ENCODE data around the gene ENTREP1.

The ENTREP1 gene

GRCh38 chr9:69322256-69322655 lies 2.8 kb upstream of the ENTREP1 start:
- DNase-seq (ENCODE audit: low spot score): no peak

GRCh38 chr9:69323861-69324260 lies 1.2 kb upstream of the ENTREP1 start:
- DNase-seq (ENCODE audit: low spot score): no peak

DNA sequence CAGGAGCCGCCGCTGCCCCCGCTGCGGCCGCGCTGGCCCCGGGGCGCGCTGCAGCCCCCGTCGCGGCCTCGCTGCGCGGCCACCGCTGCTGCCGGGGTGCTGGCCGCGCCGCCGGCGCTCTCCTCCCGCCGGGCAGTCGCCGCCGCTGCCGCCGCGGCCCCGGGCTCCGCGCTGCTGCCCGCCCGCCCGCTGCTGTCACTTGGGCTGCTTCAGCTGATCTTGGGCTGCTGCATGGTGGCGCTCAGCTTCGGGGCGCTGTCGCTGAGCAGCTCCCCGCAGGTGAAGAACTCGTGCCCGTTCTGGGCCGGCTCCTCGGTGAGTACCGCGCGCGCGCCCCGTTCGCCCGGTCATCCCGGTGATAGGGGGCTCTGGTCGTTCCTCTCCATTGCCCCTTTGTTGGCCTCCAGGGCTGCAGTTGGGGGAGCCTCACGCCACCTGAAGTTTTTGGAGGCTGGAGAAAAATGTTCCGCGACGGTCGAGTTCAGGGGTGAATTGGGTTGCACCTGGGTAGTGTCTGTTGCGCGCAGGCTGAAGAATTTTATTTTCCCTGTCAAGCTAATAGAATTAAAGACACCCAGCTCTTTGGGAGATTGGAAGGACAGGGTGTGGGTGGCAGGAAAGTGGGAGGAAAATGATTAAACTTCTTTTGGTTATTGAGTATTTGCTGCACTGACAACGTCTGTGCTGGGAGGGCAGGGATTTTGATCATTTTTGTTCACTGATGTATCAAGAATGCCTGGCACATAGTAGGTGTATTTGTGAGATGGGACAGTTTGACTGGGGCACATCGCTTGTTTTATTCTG lies 596 bp downstream of the ENTREP1 start:
- DNase-seq (ENCODE audit: low spot score): no peak

GRCh38 chr9:69326261-69326660 lies 1.2 kb downstream of the ENTREP1 start:
- DNase-seq (ENCODE audit: low spot score): no peak

DNA sequence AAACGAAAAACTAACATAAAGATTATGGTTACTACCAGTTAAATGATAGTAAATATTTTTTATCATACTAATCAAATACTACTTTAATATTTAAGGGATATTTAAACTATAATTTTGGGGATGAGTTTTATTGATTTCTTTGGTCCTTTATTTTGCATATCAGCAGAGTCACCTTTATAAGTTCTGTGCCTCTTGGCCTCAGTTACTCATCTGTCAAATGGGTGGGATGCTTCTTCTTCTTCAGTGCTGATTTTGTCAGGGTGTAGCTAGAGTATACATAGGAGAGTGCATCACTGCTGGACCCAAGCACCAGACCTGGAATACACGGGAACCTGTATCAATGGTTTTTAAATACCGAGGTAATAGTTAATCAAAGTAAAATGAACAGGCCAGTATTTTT lies 5.6 kb downstream of the ENTREP1 start:
- no peak for DNase-seq (ENCODE audit: low spot score)

DNA sequence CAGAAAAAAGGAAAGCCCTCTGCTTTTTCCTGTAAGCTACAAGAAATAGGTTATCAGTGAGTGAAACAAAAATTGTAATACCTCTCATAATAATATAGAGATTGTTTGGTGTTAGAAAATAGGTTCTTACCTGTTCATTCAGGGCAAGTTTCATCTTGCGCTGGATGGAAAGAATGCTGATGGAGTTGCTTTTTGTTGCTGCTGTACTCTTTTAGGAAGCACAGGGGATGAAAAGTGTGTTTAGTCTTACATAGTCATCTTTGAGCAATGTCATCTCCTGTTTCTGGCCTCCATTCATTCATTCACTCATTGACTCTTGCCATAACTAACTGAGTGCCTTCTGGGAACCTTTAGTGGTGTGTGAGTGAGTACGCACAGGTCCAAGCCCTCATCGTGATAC lies 6.4 kb downstream of the ENTREP1 start:
- DNase-seq (ENCODE audit: low spot score): no peak

DNA sequence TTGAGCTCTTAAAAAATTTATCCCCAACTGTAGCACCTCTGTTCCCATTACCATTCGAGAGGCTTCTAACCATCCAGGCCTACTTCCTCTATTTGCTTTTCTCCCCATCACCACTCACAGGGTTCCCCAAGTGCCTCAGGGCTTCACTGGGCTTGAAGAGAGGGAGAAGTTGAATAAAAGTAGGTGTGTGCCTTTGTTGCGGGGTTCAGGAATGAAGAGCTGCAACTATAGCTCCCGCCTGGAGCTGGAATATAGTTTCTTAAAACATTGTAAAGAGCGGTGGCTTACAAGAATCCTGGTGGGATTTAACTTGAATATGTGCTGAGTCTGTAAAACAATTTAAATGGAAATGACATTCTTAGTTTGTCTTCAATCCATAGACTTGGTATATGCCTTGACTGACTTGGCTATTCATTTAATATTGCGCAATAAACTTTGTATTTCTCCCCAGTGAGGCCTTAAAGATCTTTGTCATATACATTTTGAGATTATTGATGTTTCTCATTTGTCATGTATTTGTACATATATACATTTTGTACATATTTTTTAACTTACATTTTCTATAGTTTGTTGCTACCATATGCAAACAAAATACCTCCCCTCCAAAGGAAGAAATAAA lies 7.2 kb downstream of the ENTREP1 start:
- no peak for DNase-seq (ENCODE audit: low spot score)

- no peak for DNase-seq (ENCODE audit: low spot score)
Observed at GRCh38 chr9:69333716-69334115, 8.7 kb downstream of the ENTREP1 start.

GRCh38 chr9:69334317-69334716 lies 9.3 kb downstream of the ENTREP1 start:
- DNase-seq (ENCODE audit: low spot score): no peak

- no peak for DNase-seq (ENCODE audit: low spot score)
Observed at GRCh38 chr9:69339620-69340019, 14.6 kb downstream of the ENTREP1 start.

DNA sequence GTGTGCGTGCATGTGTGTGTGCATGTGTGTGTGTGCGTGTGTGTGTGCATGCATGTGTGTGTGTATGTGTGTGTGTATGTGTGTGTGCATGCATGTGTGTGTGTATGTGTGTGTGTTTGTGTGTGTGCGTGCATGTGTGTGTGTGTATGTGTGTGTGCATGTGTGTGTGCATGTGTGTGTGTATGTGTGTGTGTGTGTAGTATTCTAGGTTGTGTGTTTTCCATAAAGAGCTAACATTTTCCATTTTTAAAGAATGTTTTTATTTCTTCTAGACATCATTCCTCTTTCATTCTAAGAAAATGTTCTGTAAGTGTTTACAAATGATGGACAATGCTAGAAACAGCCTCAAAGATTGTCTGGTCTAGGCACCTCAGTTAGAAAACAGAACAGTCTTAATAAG lies 15.6 kb downstream of the ENTREP1 start:
- DNase-seq (ENCODE audit: low spot score): no peak

- no peak for DNase-seq (ENCODE audit: low spot score)
Observed at GRCh38 chr9:69342769-69343168, 17.8 kb downstream of the ENTREP1 start.

DNA sequence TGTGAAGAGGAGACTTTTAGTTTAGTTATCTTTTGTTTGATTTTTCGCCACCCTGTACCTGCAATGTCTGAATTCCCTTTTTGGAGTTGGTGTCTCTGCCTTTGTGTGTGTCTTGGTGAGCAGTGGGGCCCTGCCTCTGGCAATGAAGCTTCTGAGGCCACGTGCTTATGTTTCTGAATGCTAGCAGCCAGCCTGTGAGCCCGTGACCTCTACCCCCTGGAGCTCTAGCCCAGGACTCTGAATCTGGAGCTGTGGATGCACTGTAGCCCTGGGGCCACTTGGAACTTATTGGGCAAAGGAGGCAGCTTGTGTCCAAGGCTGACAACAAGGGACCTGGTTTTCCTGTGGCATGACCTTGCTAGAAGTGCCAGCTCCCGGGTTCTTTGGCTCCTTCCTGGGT lies 19.4 kb downstream of the ENTREP1 start:
- DNase-seq (ENCODE audit: low spot score): no peak

DNA sequence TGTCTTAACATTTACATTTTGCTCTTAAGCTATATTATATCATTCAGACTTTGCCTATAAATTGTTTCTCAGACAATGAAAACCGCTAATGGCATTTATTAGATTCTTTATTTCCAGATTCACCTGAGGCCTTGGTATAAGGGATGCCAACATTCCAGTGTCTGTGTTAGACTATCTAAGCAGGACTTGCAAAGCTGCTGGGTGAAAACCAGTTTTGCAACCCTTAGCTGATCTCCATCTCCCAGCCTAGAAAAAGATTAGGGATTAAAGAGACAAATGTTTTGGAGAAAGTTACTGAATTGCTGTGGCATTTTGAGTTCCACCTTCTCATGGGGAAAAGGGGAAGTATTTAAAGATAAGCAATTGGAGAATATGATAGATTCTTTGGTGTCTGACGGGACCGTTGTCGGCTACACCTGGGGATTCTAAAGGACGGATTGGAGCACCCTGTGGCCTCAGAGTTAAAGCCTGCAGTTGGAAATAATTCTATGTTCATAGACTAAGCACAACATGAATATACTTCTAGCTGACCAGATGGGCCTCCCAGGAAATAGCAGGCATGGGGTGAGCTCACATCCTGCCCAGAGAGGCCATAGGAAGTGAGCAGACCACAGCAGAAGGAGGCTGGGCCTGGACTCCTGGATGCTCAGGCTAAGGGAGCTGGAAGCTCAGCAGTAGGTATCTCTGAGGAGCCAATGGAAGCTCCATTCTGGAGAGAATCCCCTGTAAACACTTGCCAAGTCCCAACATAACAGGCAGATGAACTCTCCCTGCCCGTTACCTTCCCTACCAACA lies 21.8 kb downstream of the ENTREP1 start:
- no peak for DNase-seq (ENCODE audit: low spot score)

- no peak for DNase-seq (ENCODE audit: low spot score)
Observed at GRCh38 chr9:69347607-69348006, 22.6 kb downstream of the ENTREP1 start.

DNA sequence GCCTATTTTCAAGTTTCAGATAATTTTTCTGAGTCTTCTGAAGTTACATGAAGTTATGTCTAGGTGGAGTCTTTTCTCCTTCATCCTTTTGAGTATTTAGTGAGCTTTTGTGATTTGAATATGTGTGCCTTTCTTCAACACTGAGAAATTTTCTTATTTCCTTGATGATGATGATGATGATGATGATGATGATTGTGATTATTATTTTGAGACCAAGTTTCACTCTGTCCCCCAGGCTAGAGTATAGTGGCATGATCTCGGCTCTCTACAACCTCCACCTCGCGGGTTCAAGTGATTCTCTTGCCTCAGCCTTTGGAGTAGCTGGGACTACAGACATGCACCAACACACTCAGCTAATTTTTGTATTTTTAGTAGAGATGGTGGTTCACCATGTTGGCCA lies 26.2 kb downstream of the ENTREP1 start:
- DNase-seq (ENCODE audit: low spot score): no peak

DNA sequence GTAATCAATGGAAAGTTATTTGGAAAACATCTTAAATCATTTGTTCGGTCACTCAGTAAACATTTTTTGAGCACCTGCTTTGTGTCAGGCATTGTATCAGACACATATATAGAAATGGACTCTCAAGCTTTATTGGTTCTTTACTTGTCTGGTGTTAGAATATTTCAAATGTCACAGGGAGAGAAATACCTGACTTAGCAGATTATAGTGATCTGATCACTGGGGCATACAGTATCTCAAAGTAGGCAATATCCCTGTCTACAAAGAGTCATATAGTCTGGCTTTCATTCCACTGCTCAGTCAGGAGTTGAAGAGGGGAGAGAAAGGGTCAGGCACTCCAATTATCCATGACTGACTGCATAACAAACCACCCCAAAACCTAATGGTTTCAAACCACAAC lies 30.2 kb downstream of the ENTREP1 start:
- DNase-seq (ENCODE audit: low spot score): no peak

DNA sequence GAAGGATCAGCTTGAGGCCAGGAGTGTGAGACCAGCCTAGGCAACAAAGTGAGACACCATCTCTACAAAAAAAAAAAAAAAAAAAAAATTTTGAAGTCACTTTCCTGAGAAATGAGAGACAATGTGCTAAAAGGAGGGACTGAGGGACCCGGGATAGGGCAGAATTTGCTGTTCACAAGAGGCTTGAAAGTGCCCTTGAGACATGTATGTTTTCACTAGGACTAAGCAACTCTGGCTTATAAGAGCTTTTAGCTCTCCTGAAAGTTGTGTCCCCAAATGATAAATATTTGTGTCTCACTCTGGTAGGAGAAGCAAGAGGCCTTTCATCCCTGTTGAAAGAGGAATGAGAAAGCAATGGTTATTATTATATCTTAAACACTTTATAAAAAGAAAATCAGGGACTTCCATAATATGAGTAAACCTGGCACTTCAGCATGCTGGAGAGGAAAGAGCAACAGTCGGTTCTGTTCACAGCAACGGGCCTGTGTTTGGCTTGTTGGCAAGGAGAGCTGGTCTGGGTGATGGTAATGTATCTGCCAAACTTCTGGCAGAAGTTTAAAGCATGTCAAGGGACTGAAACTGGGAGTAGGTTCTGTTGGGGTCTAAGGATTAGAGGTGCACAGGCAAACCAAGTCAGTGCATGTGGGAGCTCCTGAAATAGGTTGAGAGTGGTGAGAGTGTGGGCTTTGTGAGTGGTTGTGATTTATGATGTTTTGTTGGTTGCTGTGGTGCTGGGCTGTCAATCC lies 32.2 kb downstream of the ENTREP1 start:
- no peak for DNase-seq (ENCODE audit: low spot score)

GRCh38 chr9:69357821-69358220 lies 32.8 kb downstream of the ENTREP1 start:
- no peak for DNase-seq (ENCODE audit: low spot score)

GRCh38 chr9:69363191-69363590 lies 38.2 kb downstream of the ENTREP1 start:
- DNase-seq (ENCODE audit: low spot score): no peak

DNA sequence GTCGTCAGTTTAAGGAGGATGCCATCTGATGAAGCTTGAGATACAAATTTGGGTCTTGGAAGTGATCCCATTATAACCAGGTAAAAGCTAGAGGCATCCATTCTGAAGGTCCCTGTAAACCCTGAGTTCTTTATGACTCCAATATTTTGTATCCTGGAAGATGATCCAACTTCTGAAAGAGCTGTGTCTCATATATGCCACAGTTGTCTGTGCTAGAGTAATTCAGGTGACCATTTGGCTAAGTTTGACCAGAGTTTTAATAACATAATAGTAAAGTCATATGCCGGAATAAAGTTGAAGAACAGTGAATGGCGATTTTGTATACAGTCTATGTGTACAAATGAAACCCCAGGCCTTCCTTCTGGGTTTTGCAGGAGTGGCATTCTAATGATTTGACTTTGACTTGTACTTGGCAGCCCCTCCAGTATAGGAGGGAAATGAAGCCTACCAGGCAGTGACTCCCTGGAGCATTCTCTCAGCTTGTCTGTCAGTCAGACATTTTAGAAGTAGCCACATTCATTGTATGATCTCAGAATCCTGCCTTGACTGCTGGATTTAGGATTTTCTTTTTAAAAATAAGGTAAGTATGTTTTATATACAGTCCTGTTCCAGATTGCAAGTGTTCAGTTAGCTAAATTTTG lies 39.6 kb downstream of the ENTREP1 start:
- DNase-seq (ENCODE audit: low spot score): no peak

- DNase-seq (ENCODE audit: low spot score): no peak
Observed at GRCh38 chr9:69370430-69370829, 45.4 kb downstream of the ENTREP1 start.

Data from HuH-7 (cell line).